Fibroblast of lung (primary cell): Measurements from ENCODE around the gene DNAJC6.
"Not testable (repeated sequence)": the region's sequence is repeated elsewhere in the genome, so short reads cannot be mapped to it uniquely, and the experiment has no call there.

Experiments
- CTCF ChIP-seq, 2 donors: IDR thresholded peaks in 1 of 2; conservative IDR thresholded peaks in 1 of 2; 1 replicate in 1 of 2; 2 replicates in 1 of 2; pipeline ENCODE4 v1.5.1; 2011 to 2012; ENCODE audit warnings: low read length in 2 of 2, control low read depth in 1 of 2, inconsistent platforms in 1 of 2, low read depth in 1 of 2, mild to moderate bottlenecking in 1 of 2
- EZH2 ChIP-seq: IDR thresholded peaks from 2 replicates; pipeline ENCODE4 v1.5.1; 2012; ENCODE audit warnings: low read length, control low read depth, mild to moderate bottlenecking; ENCODE audit errors: missing control alignments

- TF ChIP-seq EZH2; CTCF (conservative IDR thresholded peaks at IDR 0.05 in 1 of 2, IDR thresholded peaks at IDR 0.05 in 1 of 2; ENCODE audit: low read depth in 1 of 2, low read length in 2 of 2): not testable (repeated sequence)
Measured at GRCh38 chr1:65384426-65384825, 75.1 kb downstream of the DNAJC6 start.
